ENCODE data around the gene SEC31A.

Gene SEC31A

DNA sequence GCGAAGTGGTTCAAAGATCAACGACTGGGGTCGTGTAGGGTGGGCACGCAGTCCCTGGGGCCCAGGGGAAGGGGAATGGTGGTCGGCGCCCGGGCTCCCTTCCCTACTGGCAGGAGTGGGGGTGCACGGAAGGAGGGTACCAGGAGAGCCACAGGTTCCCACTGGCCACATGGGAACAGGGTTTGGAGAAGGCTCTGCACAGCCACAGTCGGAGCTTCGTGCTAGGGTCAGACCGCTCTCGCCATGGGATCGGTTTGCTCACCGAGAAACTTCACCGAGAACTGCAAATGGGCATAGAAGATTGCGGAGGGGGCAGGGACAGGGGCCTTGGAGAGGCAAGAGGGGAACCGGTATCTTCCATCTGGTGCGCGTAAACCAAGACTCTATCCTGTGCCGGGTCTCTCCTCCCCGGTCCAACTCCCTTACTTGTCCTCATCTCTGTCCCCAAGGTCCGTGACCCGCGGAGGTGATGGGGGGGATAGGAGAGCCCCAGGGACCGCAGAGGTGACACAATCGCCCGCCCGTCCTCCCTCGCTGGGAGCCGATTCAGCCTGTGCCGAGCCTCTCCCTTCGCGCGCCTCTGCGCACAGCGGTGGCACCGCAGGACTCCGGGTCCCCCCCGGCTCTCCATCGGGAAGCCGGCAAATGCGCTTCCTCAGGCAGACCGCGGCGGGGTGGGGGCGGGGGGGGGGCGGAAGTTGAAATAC, 93.4 kb downstream of the SEC31A start:
- no peak for DNase-seq (ENCODE audit: low read depth in 2 of 2)

- no peak for DNase-seq (ENCODE audit: low read depth in 2 of 2)
Observed at GRCh38 chr4:82797040-82797404, 93.9 kb downstream of the SEC31A start.

- DNase-seq (ENCODE audit: low read depth in 2 of 2) = no peak
Observed at GRCh38 chr4:82792912-82793649, 97.9 kb downstream of the SEC31A start.

- DNase-seq (ENCODE audit: low read depth in 2 of 2) = no peak
Observed at GRCh38 chr4:82791179-82791578, 99.8 kb downstream of the SEC31A start.

GRCh38 chr4:82790060-82790660, 100.8 kb downstream of the SEC31A start:
- no peak for DNase-seq (ENCODE audit: low read depth in 2 of 2)

DNA sequence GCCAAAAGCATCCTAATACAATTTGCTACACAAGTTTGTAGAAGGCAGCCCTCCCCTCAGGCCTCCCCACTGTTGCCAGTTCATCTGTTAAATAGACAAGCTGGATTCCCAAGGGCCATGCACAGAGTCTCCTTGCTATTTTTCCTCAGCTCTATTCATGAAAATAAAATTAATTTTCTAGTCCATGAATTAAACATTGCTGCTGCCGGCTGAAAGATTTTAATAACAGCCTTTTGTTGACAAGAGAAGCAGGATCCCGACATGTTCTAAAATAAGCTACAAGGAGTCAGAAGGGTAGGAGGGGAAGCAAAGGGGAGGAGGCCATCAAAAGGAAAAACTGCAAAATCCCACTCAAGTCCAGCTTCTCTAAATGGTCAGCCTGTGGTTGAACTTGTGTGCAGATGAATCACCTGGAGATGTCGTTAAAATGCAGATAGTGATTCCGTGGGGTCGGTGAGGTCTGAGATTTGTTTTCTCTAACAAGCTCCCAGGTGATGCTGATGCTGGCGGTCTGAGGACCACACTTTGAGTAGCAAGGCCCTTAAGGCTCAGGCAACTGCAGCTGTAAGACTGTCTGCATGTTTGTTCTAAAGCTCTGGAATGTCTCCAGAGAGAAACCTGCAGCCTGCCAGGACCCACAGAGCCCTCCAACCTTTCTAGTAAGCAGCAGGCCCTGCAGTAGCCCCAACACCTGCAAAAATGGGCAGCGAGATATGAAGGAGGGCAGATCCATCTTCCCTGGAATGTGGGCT, 101.8 kb downstream of the SEC31A start:
- no peak for DNase-seq (ENCODE audit: low read depth in 2 of 2)

DNA sequence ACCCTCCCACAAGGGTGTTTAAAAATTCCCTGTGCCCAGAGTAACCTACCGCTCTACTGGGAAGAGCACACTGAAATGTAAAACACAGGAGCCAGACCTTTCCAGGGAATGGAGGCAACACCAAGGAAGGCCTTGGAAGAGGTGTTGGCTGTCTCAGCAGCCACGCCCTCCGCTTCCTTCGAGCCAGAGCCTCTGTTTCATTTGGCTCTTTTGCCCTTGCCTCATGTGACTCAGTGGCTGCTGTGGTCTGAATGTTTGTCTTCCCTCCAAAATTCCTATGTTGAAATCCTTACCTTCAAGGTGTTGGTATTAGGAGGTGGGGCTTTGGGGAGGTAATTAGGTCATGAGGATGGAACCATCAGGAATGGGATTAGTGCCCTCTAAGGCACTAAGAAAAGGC, 103.6 kb downstream of the SEC31A start:
- DNase-seq (ENCODE audit: low read depth in 2 of 2) = no peak

DNA sequence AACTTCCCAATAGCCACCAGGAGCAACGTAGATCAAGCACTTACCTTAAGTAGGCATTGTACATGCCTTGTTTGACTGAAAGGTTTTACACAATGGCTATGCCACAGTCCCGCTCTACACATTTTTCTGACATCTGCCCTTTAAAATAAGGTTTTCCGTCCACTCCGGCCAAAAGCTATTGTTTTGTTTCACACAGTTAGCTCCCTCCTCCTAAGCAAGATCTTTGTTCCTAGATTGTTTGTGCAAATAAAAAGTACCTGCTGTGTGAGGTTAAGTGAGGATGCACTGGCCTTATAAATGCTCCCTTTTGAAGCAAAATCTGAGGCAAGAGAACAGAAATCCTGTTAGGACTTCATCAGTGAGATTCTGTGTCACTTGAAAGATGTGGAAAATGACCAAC, 104.1 kb downstream of the SEC31A start:
- no peak for DNase-seq (ENCODE audit: low read depth in 2 of 2)

DNA sequence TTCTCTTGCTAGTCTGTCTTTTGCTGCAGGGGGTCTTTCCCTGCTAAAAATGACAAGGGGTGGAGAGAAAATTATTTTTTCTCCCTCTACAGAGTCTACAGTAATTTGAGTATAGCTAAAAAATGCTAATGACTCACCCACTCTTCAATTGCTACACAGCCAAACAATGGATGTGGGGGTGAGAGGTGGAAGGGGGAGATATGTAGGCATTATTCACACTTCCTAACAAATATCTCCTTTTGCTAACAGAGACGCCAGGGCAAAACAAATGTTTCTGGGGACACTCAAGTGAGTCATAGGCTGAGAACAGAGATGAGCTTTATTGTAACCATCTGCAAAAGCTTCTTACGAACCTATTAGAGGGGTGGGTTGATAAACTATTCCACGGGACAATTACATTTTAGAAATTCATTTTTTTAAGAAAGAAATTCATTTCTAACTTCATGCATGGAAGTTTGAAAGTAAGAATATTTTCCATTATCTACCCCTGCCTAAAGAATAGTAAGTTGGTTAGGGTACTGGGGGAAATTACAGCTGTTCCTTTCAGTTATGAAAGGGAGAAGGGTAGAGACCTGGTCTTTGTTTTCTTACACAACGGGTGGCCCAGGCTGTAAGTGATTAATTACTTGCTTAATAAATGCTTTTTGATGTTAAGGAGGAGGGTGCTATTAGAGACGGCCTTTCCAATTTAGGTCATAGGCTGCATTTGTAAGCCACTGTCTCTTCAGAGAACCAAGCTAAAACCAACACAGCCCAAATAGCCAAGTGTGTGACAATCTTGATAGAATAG, 105.1 kb downstream of the SEC31A start:
- no peak for DNase-seq (ENCODE audit: low read depth in 2 of 2)

DNA sequence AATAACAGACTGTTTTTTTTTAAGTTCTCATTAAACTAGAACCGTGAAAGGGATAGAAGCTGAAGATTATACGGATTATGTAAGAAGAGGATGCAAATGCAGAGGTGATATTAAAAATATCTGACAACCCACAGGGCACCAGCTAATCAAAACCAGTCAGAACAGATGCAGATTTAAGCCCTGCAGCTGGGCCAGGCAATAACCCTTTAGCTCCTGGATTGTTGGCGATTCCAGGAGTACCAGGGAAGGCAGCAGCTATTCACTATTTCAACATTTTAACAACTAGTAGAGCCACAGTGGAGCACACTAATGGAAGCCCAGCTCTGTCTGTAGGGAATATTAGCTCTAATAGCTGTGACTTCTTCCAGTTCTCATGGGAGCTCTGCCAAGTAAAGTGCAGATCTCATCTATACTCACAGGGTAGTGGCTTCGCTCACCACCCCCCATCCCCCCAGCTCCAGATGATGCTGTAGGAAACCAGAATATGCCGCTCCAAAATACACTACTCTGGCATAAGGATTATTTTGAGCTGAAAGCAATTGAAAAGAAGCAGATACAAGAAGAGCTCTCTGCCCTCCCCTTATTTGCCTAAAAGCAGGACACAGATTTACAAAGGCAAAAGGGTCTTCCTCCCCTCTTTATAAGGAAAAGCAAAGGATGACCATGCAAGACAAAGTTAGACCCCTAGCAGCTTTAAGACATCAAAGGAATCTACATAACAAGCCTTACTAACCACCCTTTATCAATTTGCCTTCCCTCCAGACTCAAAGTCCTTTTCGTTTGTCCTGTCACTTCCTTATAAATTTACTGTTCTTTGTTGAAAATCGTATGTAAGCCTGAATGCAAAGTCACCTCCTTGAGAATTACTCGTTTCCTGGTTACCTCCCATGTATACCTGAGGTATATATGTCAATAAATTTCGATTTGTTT, 106.0 kb downstream of the SEC31A start:
- DNase-seq (ENCODE audit: low read depth in 2 of 2) = no peak

DNA sequence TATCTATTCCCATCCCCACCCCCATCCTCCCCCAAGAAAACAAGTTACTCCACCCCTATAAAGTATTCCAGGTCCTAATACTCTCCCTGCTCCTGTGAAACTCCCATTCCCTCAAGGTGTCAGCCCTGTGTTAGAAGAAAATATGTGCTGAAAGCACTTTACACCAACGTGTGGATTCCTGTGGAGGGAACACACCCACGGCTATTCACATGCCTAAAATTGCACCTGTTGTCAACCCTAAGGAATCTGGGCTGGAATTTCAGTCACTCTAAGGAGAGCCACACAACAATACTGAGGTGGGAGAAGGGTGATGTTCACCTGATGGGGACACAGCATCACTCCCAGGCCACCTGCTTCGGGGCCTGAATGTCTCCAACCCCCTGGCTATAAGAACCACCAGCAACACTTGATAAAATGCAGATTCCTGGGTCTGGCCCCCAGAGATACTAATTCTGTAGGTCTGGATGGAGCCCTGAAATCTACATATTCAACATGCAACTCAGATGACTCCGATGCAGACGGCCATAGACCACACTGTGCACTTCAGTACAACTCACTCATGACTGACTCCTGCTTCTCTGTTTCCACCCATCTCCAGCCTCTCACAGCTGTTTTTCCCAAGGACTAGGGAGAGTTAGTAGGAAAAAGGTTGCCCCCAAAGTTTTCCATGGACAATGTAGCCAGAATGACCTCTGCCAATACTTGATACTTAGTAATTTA, 108.2 kb downstream of the SEC31A start:
- DNase-seq (ENCODE audit: low read depth in 2 of 2) = no peak

GRCh38 chr4:82780752-82781231, 110.2 kb downstream of the SEC31A start:
- DNase-seq (ENCODE audit: low read depth in 2 of 2) = no peak

DNA sequence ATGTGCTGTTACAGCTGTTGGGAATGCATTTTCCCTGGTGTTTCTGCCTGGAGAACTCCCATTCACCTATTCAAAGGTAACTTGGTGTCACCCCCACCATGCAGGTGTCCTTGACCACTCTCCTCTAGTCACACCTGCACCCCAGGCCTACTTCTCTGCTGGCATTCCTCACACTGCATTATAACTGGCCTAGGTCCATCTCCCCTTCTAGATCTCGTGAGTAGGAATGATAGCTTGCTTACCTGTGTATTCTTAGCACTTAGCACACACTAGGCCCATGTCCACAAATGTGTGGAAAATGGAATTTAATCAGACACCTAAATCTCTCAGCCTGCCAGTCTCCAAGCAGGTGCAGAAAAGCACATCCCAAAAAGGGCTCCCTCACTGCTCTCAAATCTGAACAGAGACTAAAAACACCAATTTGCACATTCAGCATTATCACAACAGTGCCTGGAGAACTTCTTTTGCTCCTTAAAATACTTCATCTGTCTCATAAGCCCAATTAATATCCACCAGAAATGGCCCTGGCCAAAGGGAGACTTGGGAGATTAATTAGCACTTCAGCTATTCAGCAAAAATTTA, 110.7 kb downstream of the SEC31A start:
- no peak for DNase-seq (ENCODE audit: low read depth in 2 of 2)

DNA sequence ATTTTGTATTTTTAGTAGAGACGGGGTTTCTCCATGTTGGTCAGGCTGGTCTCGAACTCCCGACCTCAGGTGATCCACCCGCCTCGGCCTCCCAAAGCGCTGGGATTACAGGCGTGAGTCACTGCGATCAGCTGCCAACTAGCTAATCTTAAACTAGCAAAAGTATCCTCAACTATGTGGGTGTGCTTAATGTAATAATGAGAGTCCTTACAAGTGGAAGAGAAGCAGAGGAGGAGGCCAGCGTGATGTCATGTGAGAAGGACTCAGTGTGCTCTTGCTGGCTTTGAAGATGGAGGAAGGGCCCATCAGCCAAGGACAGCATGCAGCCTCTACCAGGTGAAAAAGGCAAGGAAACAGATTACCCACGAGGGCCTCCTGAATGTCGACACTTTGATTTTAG, 111.9 kb downstream of the SEC31A start:
- no peak for DNase-seq (ENCODE audit: low read depth in 2 of 2)

DNA sequence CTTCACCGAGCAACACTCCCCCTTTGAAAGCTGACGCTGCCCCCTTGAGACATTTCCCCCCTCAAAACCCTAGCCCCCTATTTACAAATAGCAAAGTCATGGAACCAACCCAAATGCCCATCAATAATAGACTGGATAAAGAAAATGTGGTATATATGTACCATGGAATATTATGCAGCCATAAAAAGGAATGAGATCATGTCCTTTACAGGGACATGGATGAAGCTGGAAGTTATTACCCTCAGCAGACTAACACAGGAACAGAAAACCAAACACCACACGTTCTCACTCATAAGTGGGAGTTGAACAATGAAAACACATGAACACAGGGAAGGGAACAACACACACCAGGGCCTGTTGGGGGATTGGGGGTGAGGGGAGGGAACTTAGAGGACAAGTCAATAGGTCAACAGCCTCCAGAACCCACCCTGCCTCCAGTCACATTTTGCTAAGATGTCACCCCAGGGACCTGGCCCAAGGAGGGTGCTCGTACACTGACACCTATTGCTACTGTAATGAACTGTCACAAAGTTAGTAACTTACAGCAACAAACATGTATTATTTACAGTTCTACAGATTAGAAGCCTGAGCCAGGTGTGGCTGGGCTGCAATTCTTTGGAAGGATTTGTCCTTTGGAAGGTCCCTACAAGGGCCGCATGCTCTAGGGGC, 113.0 kb downstream of the SEC31A start:
- no peak for DNase-seq (ENCODE audit: low read depth in 2 of 2)

- DNase-seq (ENCODE audit: low read depth in 2 of 2) = no peak
Observed at GRCh38 chr4:82776925-82777542, 113.9 kb downstream of the SEC31A start.

DNA sequence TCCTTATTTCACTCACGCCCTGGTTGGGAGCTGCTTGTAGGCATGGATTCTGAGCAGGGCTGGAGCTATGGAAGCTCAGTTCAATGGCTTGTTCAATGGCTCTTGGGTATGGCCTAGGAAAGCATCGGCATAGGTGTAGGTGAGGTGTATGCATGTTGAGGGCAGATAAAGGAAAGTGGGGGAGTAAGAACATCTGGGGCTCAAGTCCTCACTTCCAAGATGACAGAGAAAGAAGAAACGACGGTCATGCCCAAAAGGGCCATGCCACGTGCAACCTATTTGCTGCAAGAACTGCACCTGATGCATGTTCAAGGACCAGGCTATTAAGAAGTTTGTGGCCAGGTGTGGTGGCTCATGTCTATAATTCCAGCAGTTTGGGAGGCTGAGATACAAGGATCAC, 115.7 kb downstream of the SEC31A start:
- no peak for DNase-seq (ENCODE audit: low read depth in 2 of 2)

DNA sequence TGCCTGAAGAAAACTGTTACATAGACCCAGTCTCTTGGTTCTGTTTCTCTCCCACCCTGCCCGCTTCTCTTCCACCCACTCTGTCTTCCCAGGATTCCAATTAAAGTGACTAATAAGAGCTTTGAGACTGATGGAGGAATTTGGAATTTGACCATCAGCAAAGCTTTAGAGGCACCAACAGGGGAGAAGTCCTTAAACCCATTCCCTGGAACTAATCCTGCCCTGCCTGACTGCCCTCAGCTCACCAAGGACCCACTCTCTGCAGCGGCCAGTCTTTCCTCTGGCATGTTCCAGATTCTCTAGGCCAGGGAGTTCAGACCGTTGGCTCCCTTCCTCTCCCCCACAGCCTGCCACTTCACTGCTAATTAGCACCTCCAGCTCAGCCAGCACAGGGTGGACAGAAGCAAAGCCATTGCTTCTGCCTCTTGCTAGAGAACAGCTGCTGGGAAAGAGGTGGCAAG, 116.2 kb downstream of the SEC31A start:
- DNase-seq (ENCODE audit: low read depth in 2 of 2) = no peak
